Measurements from ENCODE around the gene POLA2. TPM values are rescaled to one million over a fixed set of nuclear protein-coding genes. Genes with fewer than 3 reads are reported as not detected.
A peak's percentile ranks its signal among the peaks of the same experiment; 100 is the strongest.

Gene POLA2
- polyA plus RNA-seq, 4 donors, result 22.0 to 34.0 (median 30.9) TPM

DNA sequence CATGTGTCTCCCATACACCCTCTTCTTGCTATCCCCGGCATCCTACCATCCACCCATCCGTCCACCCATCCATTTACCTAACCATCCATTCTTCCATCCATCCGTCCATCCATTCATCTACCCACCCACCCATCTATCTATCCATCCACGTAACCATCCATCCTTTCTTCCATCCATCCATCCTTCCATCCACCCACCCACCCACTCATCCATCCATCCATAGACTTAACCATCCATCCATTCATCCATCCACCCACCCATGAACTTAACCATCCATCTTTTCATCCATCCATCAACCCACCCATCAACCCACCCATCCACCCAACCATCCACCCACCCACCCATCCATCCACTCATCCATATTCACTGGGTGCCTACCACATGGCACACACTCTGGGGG lies 42.3 kb downstream of the POLA2 start:
- no peak for DNase-seq (ENCODE audit: low read depth in 4 of 4, low spot score in 2 of 4)

DNA sequence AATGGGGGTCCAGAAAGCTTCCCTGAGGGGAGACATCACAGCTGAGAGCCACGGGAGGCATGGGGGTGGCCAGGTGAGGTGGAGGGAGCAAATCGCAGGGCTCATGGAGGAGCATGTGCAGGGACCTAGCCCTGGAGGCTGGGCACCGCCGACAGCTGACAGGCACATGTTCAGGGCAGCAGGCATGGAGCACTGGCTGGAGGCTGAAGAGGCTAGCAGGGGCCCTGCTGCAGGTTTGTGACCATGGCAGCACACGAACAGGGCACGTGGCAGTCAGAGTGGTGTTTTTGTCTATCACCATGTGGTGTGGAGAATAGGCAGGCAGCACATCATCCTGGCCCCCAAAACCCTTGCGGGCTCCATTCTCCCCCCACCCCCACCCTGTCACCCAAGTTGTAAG lies 42.9 kb downstream of the POLA2 start:
- DNase-seq (ENCODE audit: low read depth in 4 of 4, low spot score in 2 of 4), result no peak

DNA sequence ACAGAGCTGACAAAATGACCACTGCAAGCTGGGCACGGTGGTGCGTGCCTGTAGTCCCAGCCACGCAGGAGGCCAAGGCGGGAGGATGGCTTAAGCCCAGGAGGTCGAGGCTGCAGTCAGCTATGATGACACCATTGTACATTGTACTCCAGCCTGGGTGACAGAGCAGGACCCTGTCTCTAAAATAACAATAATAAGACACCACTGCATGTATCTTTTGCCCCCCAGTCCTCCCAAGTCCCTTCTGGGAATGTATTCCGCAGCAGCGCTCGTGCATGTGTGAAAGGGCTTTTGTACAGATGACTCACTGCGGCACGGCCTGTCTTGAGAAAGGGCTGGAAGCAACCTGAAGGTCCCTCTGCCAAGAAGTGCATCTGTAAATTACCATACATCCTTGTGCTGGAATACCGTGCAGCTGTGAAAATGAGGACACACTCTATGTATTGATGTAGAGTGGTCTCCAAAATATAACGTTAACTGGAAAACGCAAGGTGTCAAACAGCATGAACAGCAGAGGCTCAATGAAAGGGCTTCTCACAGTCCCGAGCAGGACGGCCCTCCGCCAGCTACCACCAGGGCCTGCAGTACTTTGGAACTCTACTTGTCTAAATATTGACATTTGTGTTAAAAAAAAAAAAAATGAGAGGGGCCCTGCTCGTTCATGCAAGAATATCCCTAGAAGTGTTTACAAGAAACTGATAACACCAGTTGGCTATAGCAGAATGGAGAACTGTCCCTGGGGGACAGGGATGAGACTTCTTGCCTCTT lies 43.9 kb downstream of the POLA2 start:
- no peak for DNase-seq (ENCODE audit: low read depth in 4 of 4, low spot score in 2 of 4)

DNA sequence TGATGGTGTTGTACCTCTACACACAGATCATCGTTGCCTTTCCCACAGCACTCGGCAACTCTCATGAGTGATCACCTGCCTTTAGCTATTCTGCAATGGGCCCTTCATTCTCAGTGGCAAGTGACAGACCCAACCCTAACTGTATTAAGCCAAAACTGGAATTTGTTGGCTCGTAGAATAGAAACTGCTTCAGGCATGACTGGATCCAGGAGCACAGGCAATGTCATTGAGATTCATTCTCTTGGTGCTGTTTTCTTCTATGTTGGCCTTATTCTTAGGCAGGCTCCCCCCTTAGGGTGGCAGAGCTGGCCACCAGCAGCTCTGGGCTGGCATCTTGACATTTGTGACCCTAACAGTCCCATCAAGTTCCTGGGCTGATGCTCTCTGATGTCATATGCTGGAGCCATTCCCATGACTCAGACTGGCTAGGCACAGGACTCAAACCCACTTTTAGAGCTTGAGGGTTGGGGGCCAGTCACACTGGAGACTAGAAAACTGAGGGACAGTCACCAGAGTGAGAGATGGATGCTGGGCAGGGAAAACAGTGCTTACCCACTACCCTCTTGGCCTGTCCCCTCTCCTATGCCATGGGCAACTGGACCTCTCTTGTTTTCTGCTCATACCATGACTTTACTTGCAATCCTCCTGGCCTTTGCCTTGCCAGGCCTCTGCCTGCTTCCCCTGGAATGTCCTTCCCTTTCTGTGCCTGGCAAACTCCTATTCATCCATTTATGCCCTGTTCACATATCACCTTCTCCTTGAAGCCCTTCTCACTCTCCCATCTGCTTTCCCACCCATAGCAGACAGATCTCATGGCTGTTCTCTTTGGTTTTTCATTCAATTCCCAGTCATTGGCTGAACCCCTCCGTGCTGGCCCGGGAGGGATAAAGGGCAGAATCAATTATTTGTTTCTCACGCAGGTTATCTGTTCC lies 45.8 kb downstream of the POLA2 start:
- DNase-seq (ENCODE audit: low read depth in 4 of 4, low spot score in 2 of 4), result no peak

DNA sequence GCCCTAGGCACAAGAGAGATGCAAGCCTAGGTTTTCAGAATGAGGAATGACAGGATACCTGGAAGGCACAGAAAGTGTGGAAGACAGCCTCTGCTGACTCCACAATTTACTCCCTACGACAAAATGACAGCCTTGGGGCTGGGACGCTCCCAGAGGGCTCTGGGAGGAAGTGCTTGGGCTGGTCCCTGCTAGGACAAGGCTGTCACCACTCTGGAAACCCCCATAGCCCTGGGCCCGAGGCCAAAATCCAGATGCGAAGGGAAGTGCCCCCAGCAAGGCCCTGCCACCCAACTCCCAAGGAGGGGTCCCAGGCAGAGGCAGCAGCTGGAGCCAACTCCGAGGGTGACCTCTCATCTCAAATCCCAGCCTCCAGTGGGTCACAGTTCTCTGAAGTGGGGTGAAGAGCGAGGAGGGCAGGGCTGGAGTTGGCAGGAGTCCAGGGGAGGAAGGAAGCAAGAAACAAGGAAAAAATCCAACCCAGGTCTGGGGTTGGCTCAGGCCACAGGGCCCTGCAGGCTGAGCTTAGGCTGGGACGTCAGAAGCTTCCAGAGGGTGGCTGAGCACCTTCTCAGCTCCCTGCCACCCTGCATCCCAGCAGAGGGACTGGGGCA lies 46.6 kb downstream of the POLA2 start:
- no peak for DNase-seq (ENCODE audit: low read depth in 4 of 4, low spot score in 2 of 4)

DNA sequence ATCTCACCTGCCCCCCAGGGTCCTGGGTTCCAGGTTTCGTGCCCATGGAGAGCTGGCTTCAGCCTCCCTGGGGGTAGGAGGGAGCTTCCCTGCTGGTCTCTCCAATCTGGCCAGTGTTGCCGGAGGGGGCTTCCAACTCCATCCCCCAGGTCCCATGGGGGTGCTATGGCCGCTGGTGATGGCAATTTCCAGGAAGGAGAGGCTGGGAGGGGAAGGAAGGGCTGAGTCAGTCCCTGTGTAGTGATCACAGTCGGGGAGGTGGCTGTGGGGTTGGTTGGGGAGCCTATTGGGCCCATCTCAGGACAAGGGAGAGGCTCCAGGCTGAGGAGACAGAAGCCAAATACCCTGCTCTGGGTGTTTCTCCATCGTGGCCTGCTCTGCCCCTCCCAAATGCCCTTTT lies 47.2 kb downstream of the POLA2 start:
- no peak for DNase-seq (ENCODE audit: low read depth in 4 of 4, low spot score in 2 of 4)

DNA sequence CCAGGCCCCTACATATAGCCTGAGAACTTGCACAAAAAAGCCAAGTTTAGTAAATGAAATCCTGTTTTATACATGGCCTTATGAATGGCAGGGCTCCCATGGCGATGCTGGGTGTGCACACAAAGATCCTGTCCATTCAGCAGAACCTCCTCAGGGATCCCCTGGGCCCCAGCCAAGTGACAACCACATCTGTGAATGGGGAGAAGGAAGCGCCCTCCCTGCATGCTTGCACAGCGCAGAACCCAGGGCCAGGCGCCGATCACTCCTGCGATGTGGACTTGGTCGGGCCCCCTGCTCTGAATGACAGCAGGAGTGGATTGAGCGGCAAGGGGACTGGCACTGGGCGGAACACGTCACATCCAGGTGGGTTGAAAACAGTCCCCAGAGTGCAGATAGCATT lies 48.5 kb downstream of the POLA2 start:
- no peak for DNase-seq (ENCODE audit: low read depth in 4 of 4, low spot score in 2 of 4)

DNA sequence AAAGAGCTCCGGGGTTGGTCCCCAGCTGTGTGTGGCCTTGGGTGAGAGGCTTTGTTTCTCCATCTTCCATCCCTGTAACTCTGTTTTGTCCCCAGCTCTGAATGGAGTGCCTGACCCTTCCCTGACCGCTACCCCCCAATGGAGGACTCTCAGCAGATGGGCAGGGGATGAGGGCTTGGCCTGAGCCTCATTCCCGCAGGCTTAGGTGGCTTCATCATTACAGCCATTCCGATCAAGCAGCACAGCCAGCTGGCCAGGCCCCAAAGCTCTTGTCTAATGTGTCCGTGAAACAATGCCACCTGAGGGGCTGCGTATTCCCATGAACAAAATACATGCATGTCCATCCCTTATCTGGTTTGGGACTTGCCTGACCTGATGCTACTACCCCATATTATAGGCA lies 49.0 kb downstream of the POLA2 start:
- DNase-seq (ENCODE audit: low read depth in 4 of 4, low spot score in 2 of 4), result no peak

DNA sequence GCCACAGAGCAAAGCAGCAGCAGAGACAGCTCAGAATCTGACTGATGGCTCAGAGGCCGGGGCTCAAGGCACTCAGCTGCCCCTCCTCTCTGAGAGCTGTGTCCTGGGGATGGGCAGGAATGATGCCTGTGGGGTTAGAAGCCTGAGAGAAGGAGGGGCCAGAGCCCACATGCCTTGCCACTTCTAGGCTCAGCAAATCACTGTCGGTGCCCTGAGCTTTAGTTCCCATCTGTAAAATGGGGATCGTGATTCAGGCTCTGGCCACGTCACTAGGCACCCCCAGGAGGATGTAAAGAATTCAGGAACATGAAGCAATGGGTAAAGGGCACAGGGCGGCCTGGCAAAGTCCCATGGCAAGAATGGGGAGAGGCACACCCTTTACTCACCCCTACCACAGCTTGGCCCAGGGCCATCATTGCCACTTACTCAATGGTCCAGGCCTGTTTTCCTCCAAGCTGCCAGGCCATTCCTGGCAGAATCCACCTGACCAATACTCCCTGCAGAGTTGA lies 49.5 kb downstream of the POLA2 start:
- DNase-seq (ENCODE audit: low read depth in 4 of 4, low spot score in 2 of 4), result no peak

DNA sequence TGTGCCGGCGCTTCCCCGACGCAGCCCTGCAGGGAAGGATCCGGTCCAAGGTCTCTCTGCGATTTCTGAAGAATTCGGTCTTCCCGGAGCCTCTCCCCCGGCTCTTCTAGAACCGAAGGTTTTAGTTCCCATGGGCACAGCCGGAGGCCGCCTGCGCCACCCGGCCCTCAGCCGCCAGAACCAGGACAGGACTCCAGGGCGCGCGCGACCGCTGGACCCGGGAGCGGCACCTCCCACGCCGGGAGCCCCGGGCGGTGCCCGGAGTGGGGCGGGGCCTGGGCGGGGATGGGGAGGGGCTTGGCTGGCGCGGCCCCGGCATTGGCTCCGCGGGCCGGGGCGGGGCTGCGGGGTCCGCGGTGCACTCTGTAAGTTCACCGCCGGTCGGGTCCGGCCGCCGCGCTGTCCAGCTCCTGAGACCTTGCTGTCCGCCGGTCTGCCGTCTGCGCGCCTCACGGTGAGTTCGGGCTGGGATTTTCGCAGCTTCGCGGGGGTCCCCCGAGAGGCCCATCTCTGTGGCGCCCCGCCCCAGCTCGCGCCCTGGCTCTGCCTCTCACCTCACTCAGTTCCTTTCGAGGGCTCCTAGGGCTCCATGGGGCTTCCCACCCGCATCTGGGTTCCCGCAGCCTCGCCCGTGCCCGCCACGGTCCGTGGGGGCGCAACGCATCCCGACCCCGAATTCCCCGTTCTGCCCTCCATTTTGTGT lies 52.9 kb downstream of the POLA2 start, which contains the start of gene CDC42EP2:
Gene CDC42EP2, plus strand, starts transcription at position 366 of the 703 bp plus-strand sequence. CDS start 6,033 bp downstream, outside the sequence.
- peak in 1 of 4 donors; percentile 77 for DNase-seq (ENCODE audit: low read depth in 4 of 4, low spot score in 2 of 4)

DNA sequence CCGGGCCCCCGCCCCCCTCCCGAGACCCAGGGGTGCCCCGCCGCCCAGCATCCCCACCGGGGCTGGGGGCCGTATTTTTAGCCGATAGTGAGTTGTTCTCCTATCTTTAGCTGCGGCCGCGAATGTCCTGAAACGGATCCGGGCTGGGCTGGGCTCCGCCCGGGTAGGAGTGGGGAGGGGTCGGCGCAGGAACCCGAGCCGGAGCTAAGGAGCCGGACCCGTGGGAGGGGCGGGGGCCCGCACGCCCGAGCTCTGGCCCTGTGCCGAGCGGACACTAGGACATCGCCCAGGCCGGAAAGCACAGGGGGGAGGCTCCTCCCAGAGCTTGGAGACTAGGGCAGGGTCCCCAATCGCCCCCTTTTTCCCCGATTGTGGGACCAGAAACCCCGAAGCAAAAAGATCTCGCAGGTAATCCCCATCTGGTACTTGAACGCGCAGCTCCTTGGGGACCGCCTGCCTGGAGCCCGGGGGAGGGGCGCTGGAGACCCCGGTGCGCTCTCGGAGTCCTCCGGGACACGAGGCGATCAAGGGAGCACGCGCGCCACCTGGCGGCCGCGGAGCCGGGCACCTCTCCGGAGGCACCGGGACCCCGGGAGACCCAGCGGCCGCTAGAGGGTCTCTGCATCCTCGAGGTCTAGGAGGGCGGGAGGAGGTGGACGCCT lies 53.6 kb downstream of the POLA2 start:
- DNase-seq (ENCODE audit: low read depth in 4 of 4, low spot score in 2 of 4), result peak in 1 of 4 donors; percentile 81

DNA sequence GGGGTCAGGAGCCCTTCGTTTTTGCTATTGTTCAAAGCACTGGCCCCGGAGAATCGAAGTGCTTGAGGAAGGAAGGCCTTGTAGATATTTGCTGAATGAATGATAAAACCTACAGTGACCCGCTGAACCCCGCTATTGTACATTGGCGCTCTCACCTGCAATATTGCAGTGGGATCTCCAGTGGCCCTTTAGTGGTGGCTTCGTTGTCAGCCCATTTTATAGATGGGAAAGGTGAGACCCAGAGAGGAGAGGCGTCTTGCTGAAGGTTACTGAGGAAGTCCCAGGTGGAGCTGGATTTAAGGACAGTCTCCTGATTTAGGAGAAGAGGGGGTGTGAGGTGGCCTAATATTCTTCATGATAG lies 54.1 kb downstream of the POLA2 start:
- DNase-seq (ENCODE audit: low read depth in 4 of 4, low spot score in 2 of 4), result no peak

DNA sequence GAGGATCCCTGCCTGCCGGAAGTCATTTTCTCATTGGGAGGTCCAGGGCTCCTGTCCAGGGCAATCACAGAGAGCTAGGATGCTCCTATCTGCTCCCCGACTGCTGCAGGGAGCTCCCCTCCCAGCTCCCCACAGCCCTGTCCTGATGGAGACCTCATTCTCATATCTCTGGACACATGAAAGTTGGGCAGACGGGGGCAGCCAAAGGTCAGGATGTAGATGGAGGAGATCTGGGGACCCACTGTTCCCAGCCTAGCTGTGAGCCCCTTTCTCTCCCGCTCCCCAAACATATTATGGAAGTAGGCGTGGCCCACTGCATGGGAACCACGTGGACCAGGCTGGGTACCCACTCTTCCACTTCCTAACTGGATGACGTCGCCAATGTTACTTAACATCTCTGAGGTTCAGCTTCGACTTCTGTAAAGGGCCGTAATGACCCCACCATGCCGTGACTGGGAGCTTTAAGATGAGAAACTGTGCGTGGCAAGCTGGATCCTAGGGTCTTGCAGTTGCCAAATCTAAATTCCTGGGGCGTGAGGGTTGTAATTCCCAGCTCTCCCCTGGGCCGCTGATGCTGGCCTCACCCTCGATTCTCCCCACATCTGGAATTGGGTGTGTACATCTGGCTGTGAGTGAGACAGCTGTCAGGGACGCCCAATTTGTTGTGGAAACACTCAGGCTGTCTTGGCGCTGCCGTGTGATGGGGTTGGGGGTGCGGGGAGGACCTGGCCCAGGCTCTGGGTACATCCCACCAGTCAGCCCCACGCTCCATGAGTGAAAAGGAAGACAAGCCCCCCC lies 54.7 kb downstream of the POLA2 start:
- no peak for DNase-seq (ENCODE audit: low read depth in 4 of 4, low spot score in 2 of 4)

DNA sequence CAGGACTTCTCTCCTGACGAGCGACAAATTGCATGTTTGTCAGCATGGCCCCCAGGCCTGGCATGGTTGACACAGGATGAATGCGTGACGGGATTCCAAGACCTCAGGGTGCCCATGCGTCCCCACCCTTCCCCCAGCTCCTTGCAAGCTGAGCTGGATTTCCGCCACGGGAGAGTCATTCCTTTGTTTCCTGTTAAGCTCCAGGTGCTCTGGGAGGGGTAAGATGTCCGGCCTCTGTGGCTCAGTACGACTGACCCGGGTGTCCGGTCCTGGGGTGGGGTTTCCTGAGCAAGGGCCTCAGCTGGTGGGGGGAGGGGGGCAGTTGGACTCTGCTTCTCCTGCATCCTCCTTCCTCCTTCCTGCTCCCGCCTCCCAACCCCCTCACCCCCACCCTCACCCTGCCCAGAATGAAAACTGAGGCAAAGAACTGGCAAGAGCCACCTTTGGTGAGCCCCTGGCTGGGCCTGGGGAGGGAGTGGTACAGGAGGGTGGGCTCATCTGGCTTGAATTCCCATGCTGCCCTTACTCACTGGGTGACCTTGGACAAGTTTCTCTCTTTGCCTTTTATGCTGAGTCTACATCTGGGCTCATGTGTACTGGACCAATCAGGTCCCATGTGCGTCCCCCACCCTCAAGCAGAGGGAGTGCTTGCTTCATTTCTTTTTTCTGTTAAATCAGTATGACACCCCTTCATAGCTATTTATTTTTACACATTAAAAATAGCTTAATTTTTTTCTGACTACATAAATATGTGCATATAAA lies 55.4 kb downstream of the POLA2 start:
- DNase-seq (ENCODE audit: low read depth in 4 of 4, low spot score in 2 of 4), result no peak

DNA sequence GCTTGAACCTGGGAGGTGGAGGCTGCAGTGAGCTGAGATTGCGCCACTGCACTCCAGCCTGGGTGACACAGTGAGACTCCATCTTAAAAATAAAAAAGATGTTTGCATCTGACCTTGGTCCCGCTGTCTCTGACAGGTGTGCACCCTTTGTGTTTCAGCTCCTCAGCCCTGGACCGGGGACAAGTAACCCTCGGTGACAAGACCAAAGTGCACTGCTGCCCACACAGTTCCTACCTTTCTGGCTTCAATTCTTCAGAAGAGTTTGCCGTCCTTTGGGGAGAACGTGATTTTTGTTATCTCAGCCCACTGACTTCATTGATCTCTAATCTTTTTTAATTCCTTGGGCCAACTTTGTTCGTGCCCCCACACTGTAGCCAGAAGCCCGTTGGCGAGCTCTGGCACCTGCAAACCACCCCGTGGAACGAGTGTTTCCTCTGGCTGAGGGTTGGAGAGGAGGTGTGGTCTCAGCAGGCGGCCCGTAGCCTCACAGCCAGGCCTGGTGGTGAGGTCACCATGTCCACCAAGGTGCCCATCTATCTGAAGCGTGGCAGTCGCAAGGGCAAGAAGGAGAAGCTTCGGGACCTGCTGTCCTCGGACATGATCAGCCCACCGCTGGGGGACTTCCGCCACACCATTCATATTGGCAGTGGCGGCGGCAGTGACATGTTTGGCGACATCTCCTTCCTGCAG lies 58.8 kb downstream of the POLA2 start:
- DNase-seq (ENCODE audit: low read depth in 4 of 4, low spot score in 2 of 4), result no peak

DNA sequence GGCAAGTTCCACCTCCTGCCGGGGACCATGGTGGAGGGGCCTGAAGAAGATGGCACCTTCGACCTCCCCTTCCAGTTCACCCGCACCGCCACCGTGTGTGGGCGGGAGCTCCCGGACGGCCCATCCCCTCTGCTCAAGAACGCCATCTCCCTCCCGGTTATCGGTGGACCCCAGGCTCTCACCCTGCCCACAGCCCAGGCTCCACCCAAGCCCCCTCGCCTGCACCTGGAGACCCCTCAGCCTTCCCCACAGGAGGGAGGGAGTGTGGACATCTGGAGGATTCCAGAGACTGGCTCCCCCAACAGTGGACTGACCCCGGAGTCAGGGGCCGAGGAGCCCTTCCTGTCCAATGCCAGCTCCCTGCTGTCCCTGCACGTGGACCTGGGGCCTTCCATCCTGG lies 59.3 kb downstream of the POLA2 start:
- no peak for DNase-seq (ENCODE audit: low read depth in 4 of 4, low spot score in 2 of 4)

DNA sequence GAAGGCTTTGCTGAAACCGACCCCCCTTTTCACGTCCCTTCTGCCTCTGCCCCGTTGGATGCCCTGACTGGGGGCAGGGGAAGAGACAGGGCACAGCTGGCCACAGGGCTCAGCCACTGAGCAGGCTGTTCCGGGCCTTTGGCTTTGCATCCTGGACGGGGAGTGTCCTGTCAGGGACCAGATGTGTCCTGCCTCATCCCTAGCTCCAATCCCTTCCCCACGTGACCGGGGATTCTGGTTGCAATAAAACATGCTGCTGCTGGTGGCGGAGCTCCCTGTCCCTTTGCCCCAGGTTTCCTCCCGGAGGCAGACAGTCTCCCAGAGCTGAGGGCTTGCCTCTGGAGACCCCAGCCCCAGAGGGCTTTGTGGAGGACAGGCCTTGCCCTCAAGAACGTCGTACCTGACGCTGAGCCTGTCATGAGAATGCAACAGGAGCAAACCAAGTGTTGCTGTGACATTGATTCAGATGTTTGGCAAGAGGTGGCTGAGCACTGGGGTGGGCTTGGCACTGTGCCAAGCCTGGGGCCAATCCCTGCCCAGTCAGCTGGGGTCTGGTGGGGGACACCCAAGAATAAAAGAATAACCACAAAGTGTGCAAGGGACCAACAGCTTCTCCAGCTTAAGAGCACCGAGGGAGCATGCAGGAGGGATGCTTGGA lies 60.2 kb downstream of the POLA2 start:
- no peak for DNase-seq (ENCODE audit: low read depth in 4 of 4, low spot score in 2 of 4)

All from left renal cortex interstitium (tissue), 4 donors.